Measurements from ENCODE around the gene CLEC19A.
"Not testable (repeated sequence)": the region's sequence is repeated elsewhere in the genome, so short reads cannot be mapped to it uniquely, and the experiment has no call there.

The CLEC19A gene

DNA sequence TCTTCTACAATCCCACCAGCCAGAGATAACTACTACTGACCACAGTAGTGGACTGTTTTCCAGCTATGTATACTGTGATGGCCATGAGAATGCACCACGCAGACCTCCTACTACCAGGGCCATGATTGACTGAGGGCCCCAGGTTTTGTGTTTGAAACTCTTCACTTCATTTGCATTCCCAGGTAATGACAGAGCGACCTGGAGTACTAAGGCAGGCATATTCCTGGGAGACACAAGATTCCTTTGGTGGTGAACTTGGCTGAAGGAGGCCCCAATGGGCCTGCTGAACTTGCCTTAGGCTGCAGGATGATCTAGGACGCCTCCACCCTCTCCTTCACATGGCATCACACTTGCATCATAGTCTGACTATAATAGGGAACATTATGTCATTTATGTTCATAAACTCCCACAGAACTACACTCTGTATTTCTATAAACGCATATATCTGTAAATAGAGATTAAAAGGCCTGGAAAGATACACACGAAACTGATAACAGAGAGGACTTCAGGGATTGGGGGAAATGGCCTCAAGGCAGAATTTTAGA is 30.4 kb downstream of the CLEC19A start:
- Histone ChIP-seq H2BK15ac (ENCODE audit: low read length) (no peak overlapping the region), H2BK12ac (ENCODE audit: low read length) (no peak overlapping the region), H2AK5ac (ENCODE audit: low read depth, low read length) (no peak overlapping the region), H3K9ac (ENCODE audit: low read depth, low read length, poor library complexity) (no peak overlapping the region), H4K8ac (ENCODE audit: low read depth, low read length) (no peak overlapping the region), H3K18ac (ENCODE audit: low read length) (no peak overlapping the region), H3K4me2 (ENCODE audit: insufficient read depth, low read length, poor library complexity, severe bottlenecking) (no peak overlapping the region), H3K4me1 (ENCODE audit: control insufficient read depth in 2 of 2, insufficient read depth in 1 of 2, low read depth in 1 of 2, low read length in 2 of 2) (peaks cover 0 to 8% of the 10 kb centered on the region in 2 donors), H3K79me1 (ENCODE audit: low read depth, low read length) (no peaks in the 10 kb centered on the region), H3K4me3 (ENCODE audit: low read length in 2 of 2) (no peak overlapping the region), H3K36me3 (replicated peaks in 1 of 2; ENCODE audit: control insufficient read depth in 2 of 2, insufficient read depth in 2 of 2, low read length in 2 of 2) (peaks cover 0 to 2% of the 10 kb centered on the region in 2 donors), H2BK5ac (ENCODE audit: low read length) (no peak overlapping the region), H2AFZ (ENCODE audit: low read length) (no peak overlapping the region), H3K4ac (ENCODE audit: low read length) (no peak overlapping the region), H3K27ac (replicated peaks; ENCODE audit: low read length) (no peak overlapping the region), H3K23ac (ENCODE audit: low read depth, low read length, poor library complexity) (no peak overlapping the region), H3K9me3 (replicated peaks in 1 of 2; ENCODE audit: control insufficient read depth in 2 of 2, insufficient read depth in 1 of 2, low read depth in 1 of 2, low read length in 2 of 2) (peaks cover 0 to 7% of the 10 kb centered on the region in 2 donors), H3K14ac (ENCODE audit: low read length) (no peak overlapping the region), H4K91ac (ENCODE audit: low read depth, low read length, poor library complexity) (no peak overlapping the region), H3K27me3 (ENCODE audit: control insufficient read depth in 3 of 3, insufficient read depth in 3 of 3, low read depth in 1 of 3, low read length in 3 of 3) (no peaks in the 10 kb centered on the region), H2BK120ac (ENCODE audit: low read depth, low read length) (no peak overlapping the region)
- DNase-seq (ENCODE audit: low spot score), result no peak
- WGBS, 2 donors (ENCODE audit: extremely low coverage in 2 of 2, insufficient read length in 2 of 2, insufficient replicate concordance in 1 of 2), result no CpG with 5 or more reads among the region's 5 CpGs

GRCh38 chr16:19316846-19317245 is 31.3 kb downstream of the CLEC19A start:
- no peak overlapping the region for H2BK120ac ChIP-seq (ENCODE audit: low read depth, low read length)
- H2BK15ac ChIP-seq (ENCODE audit: low read length), result peak overlapping the region; percentile 29
- peaks cover 0 to 7% of the 10 kb centered on the region in 2 donors for H3K9me3 ChIP-seq (replicated peaks in 1 of 2; ENCODE audit: control insufficient read depth in 2 of 2, insufficient read depth in 1 of 2, low read depth in 1 of 2, low read length in 2 of 2)
- no CpG with 5 or more reads among the region's 7 CpGs for WGBS, 2 donors (ENCODE audit: extremely low coverage in 2 of 2, insufficient read length in 2 of 2, insufficient replicate concordance in 1 of 2)
- no peak overlapping the region for H3K4me3 ChIP-seq (ENCODE audit: low read length in 2 of 2)
- no peak overlapping the region for H2AK5ac ChIP-seq (ENCODE audit: low read depth, low read length)
- no peak overlapping the region for H4K8ac ChIP-seq (ENCODE audit: low read depth, low read length)
- H3K27me3 ChIP-seq (ENCODE audit: control insufficient read depth in 3 of 3, insufficient read depth in 3 of 3, low read depth in 1 of 3, low read length in 3 of 3), result no peaks in the 10 kb centered on the region
- no peak overlapping the region for H3K9ac ChIP-seq (ENCODE audit: low read depth, low read length, poor library complexity)
- H3K18ac ChIP-seq (ENCODE audit: low read length), result peak overlapping the region; percentile 73
- no peak overlapping the region for H3K23ac ChIP-seq (ENCODE audit: low read depth, low read length, poor library complexity)
- H3K4ac ChIP-seq (ENCODE audit: low read length), result no peak overlapping the region
- no peak overlapping the region for H3K4me2 ChIP-seq (ENCODE audit: insufficient read depth, low read length, poor library complexity, severe bottlenecking)
- H3K14ac ChIP-seq (ENCODE audit: low read length), result no peak overlapping the region
- H3K4me1 ChIP-seq (ENCODE audit: control insufficient read depth in 2 of 2, insufficient read depth in 1 of 2, low read depth in 1 of 2, low read length in 2 of 2), result peaks cover 0 to 8% of the 10 kb centered on the region in 2 donors
- H2BK12ac ChIP-seq (ENCODE audit: low read length), result no peak overlapping the region
- H2BK5ac ChIP-seq (ENCODE audit: low read length), result no peak overlapping the region
- no peak overlapping the region for H3K27ac ChIP-seq (replicated peaks; ENCODE audit: low read length)
- H2AFZ ChIP-seq (ENCODE audit: low read length), result no peak overlapping the region
- no peak for DNase-seq (ENCODE audit: low spot score)
- H3K79me1 ChIP-seq (ENCODE audit: low read depth, low read length), result no peaks in the 10 kb centered on the region
- peaks cover 0 to 2% of the 10 kb centered on the region in 2 donors for H3K36me3 ChIP-seq (replicated peaks in 1 of 2; ENCODE audit: control insufficient read depth in 2 of 2, insufficient read depth in 2 of 2, low read length in 2 of 2)
- H4K91ac ChIP-seq (ENCODE audit: low read depth, low read length, poor library complexity), result no peak overlapping the region

- H3K23ac ChIP-seq (ENCODE audit: low read depth, low read length, poor library complexity); H2BK120ac ChIP-seq (ENCODE audit: low read depth, low read length); H3K9ac ChIP-seq (ENCODE audit: low read depth, low read length, poor library complexity); H4K8ac ChIP-seq (ENCODE audit: low read depth, low read length); H3K27ac ChIP-seq (replicated peaks; ENCODE audit: low read length); H2AK5ac ChIP-seq (ENCODE audit: low read depth, low read length); H2BK5ac ChIP-seq (ENCODE audit: low read length); H2BK15ac ChIP-seq (ENCODE audit: low read length); H3K79me1 ChIP-seq (ENCODE audit: low read depth, low read length); H3K4ac ChIP-seq (ENCODE audit: low read length); H3K14ac ChIP-seq (ENCODE audit: low read length); H3K27me3 ChIP-seq (ENCODE audit: control insufficient read depth in 3 of 3, insufficient read depth in 3 of 3, low read depth in 1 of 3, low read length in 3 of 3); H3K36me3 ChIP-seq (replicated peaks in 1 of 2; ENCODE audit: control insufficient read depth in 2 of 2, insufficient read depth in 2 of 2, low read length in 2 of 2); H3K18ac ChIP-seq (ENCODE audit: low read length); H2AFZ ChIP-seq (ENCODE audit: low read length); DNase-seq (ENCODE audit: low spot score); H3K9me3 ChIP-seq (replicated peaks in 1 of 2; ENCODE audit: control insufficient read depth in 2 of 2, insufficient read depth in 1 of 2, low read depth in 1 of 2, low read length in 2 of 2); H2BK12ac ChIP-seq (ENCODE audit: low read length); H3K4me2 ChIP-seq (ENCODE audit: insufficient read depth, low read length, poor library complexity, severe bottlenecking); H3K4me3 ChIP-seq (ENCODE audit: low read length in 2 of 2); H4K91ac ChIP-seq (ENCODE audit: low read depth, low read length, poor library complexity): not testable (repeated sequence)
- no CpG with 5 or more reads among the region's 2 CpGs for WGBS, 2 donors (ENCODE audit: extremely low coverage in 2 of 2, insufficient read length in 2 of 2, insufficient replicate concordance in 1 of 2)
- peaks cover 0 to 10% of the 10 kb centered on the region in 2 donors for H3K4me1 ChIP-seq (ENCODE audit: control insufficient read depth in 2 of 2, insufficient read depth in 1 of 2, low read depth in 1 of 2, low read length in 2 of 2)
Measured at GRCh38 chr16:19321186-19321585, 35.7 kb downstream of the CLEC19A start.

- H3K9ac ChIP-seq (ENCODE audit: low read depth, low read length, poor library complexity), result no peak overlapping the region
- no peak overlapping the region for H3K27ac ChIP-seq (replicated peaks; ENCODE audit: low read length)
Measured at GRCh38 chr16:19323596-19323995, 38.1 kb downstream of the CLEC19A start.

More at GRCh38 chr16:19323596-19323995, 38.1 kb downstream of the CLEC19A start:
- no peak overlapping the region for H2AFZ ChIP-seq (ENCODE audit: low read length)
- H3K4me3 ChIP-seq (ENCODE audit: low read length in 2 of 2), result no peak overlapping the region
- no peak overlapping the region for H2BK120ac ChIP-seq (ENCODE audit: low read depth, low read length)
- no peak overlapping the region for H4K91ac ChIP-seq (ENCODE audit: low read depth, low read length, poor library complexity)
- no peaks in the 10 kb centered on the region for H3K9me3 ChIP-seq (replicated peaks in 1 of 2; ENCODE audit: control insufficient read depth in 2 of 2, insufficient read depth in 1 of 2, low read depth in 1 of 2, low read length in 2 of 2)
- H3K27me3 ChIP-seq (ENCODE audit: control insufficient read depth in 3 of 3, insufficient read depth in 3 of 3, low read depth in 1 of 3, low read length in 3 of 3), result no peaks in the 10 kb centered on the region
- no peak overlapping the region for H3K23ac ChIP-seq (ENCODE audit: low read depth, low read length, poor library complexity)
- no peaks in the 10 kb centered on the region for H3K79me1 ChIP-seq (ENCODE audit: low read depth, low read length)
- no peak overlapping the region for H3K4ac ChIP-seq (ENCODE audit: low read length)
- no peak overlapping the region for H2BK15ac ChIP-seq (ENCODE audit: low read length)
- DNase-seq (ENCODE audit: low spot score), result no peak
- H3K36me3 ChIP-seq (replicated peaks in 1 of 2; ENCODE audit: control insufficient read depth in 2 of 2, insufficient read depth in 2 of 2, low read length in 2 of 2), result no peaks in the 10 kb centered on the region
- H2BK12ac ChIP-seq (ENCODE audit: low read length), result no peak overlapping the region
- H2BK5ac ChIP-seq (ENCODE audit: low read length), result no peak overlapping the region
- peaks cover 0 to 4% of the 10 kb centered on the region in 2 donors for H3K4me1 ChIP-seq (ENCODE audit: control insufficient read depth in 2 of 2, insufficient read depth in 1 of 2, low read depth in 1 of 2, low read length in 2 of 2)
- H3K4me2 ChIP-seq (ENCODE audit: insufficient read depth, low read length, poor library complexity, severe bottlenecking), result no peak overlapping the region
- no peak overlapping the region for H4K8ac ChIP-seq (ENCODE audit: low read depth, low read length)
- no peak overlapping the region for H3K14ac ChIP-seq (ENCODE audit: low read length)
- no peak overlapping the region for H3K18ac ChIP-seq (ENCODE audit: low read length)
- no CpG with 5 or more reads among the region's 3 CpGs for WGBS, 2 donors (ENCODE audit: extremely low coverage in 2 of 2, insufficient read length in 2 of 2, insufficient replicate concordance in 1 of 2)
- H2AK5ac ChIP-seq (ENCODE audit: low read depth, low read length), result no peak overlapping the region
